ENCODE data around the gene GPSM3. TPM values are rescaled to one million over a fixed set of nuclear protein-coding genes. Genes with fewer than 3 reads are reported as not detected.
A peak's percentile ranks its signal among the peaks of the same experiment; 100 is the strongest.

The GPSM3 gene
- total RNA-seq, 4 donors from 2014 or later, result 5.9 to 17.7 (median 8.8) TPM

DNA sequence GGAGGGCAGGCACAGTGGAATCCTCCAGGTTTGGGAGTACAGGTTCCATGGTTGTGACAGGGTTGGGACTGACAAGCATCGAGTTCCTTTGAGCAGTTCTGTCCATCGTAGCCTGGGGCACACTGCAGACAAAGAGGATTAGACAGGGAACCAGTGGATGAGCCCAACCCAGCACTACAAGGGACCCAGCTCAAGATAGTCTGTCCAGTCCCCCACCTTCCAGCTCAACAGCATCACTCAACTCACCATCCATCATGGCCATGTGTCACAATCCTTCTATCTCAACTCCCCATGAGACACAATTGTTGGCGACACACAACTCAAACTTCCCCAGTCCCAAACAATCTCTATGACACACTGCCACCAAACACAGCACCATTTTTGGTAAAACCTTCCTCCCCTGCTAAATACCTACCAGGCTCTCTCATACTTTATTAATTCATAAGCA is 11.8 kb upstream of the GPSM3 start:
- Histone ChIP-seq H3K36me3 (no peaks in the 10 kb centered on the region), H3K4me3 (no peak overlapping the region)
- 87 to 98% methylated on average over 3 of the region's 3 CpGs for WGBS, 2 donors

GRCh38 chr6:32203426-32204267 is 11.2 kb upstream of the GPSM3 start:
- WGBS, 2 donors, result 71 to 76% methylated on average over 5 to 9 of the region's 9 CpGs
- H3K9me3 ChIP-seq, result no peaks in the 10 kb centered on the region
- DNase-seq (ENCODE audit: low spot score in 2 of 2), result no peak
- H3K36me3 ChIP-seq, result no peaks in the 10 kb centered on the region
- no peaks in the 10 kb centered on the region for H3K4me1 ChIP-seq
- H3K27me3 ChIP-seq, result no peaks in the 10 kb centered on the region
- H3K27ac ChIP-seq, result peak overlapping the region in 2 of 4 donors; percentile 54 to 59
- no peak for TF ChIP-seq CTCF (IDR thresholded peaks at IDR 0.05)
- no peak for TF ChIP-seq POLR2A (IDR thresholded peaks at IDR 0.05)
- TF ChIP-seq EP300 (IDR thresholded peaks at IDR 0.05), result peak in 1 of 2 donors; percentile 29
- no peak overlapping the region for H3K4me3 ChIP-seq

More for the DNA sequence above, 11.8 kb upstream of the GPSM3 start:
- H3K4me1 ChIP-seq, result no peaks in the 10 kb centered on the region
- no peak for DNase-seq (ENCODE audit: low spot score in 2 of 2)
- H3K27ac ChIP-seq, result peak overlapping the region in 1 of 4 donors; percentile 59
- H3K27me3 ChIP-seq, result no peaks in the 10 kb centered on the region
- no peaks in the 10 kb centered on the region for H3K9me3 ChIP-seq
- TF ChIP-seq EP300 (IDR thresholded peaks at IDR 0.05), result no peak
- TF ChIP-seq POLR2A (IDR thresholded peaks at IDR 0.05), result no peak
- TF ChIP-seq CTCF (IDR thresholded peaks at IDR 0.05), result no peak

GRCh38 chr6:32202186-32202585 is 9.7 kb upstream of the GPSM3 start:
- DNase-seq (ENCODE audit: low spot score in 2 of 2), result no peak
- no peak overlapping the region for H3K4me3 ChIP-seq
- peak overlapping the region in 2 of 4 donors; percentile 48 to 55 for H3K27ac ChIP-seq
- WGBS, 2 donors, result 70 to 74% methylated on average over 9 of the region's 9 CpGs
- H3K27me3 ChIP-seq, result no peaks in the 10 kb centered on the region
- peaks cover 0 to 6% (median 5%) of the 10 kb centered on the region in 4 donors for H3K4me1 ChIP-seq
- no peaks in the 10 kb centered on the region for H3K36me3 ChIP-seq
- TF ChIP-seq CTCF (IDR thresholded peaks at IDR 0.05), result no peak
- TF ChIP-seq EP300 (IDR thresholded peaks at IDR 0.05), result no peak
- no peak for TF ChIP-seq POLR2A (IDR thresholded peaks at IDR 0.05)
- no peaks in the 10 kb centered on the region for H3K9me3 ChIP-seq

GRCh38 chr6:32200711-32201475 is 8.4 kb upstream of the GPSM3 start:
- Histone ChIP-seq H3K27me3 (no peaks in the 10 kb centered on the region), H3K36me3 (no peaks in the 10 kb centered on the region), H3K4me1 (peaks cover 0 to 11% (median 11%) of the 10 kb centered on the region in 4 donors), H3K4me3 (no peak overlapping the region), H3K9me3 (no peaks in the 10 kb centered on the region), H3K27ac (peak overlapping the region in 2 of 4 donors; percentile 42 to 48)
- no peak for DNase-seq (ENCODE audit: low spot score in 2 of 2)
- 88 to 89% methylated on average over 12 to 13 of the region's 13 CpGs for WGBS, 2 donors
- TF ChIP-seq CTCF (IDR thresholded peaks at IDR 0.05) (no peak), EP300 (IDR thresholded peaks at IDR 0.05) (no peak), POLR2A (IDR thresholded peaks at IDR 0.05) (no peak)

Data from tibial nerve (tissue), 4 donors.